Activated naive CD8-positive, alpha-beta T cell (primary cell): ENCODE results near the gene SLC6A1.

ENCODE experiments used
- H3K27ac Mint-ChIP-seq: one replicate; pipeline ENCODE4 v1.8.0; 2021; ENCODE audit warnings: mixed read lengths
- H3K27me3 Mint-ChIP-seq: one replicate; pipeline ENCODE4 v1.8.0; 2021; ENCODE audit warnings: mixed read lengths
- H3K36me3 Mint-ChIP-seq: one replicate; pipeline ENCODE4 v1.8.0; 2021; ENCODE audit warnings: mixed read lengths
- H3K4me1 Mint-ChIP-seq: one replicate; pipeline ENCODE4 v1.8.0; 2021; ENCODE audit warnings: low read depth, mixed read lengths
- H3K4me3 Mint-ChIP-seq: one replicate; pipeline ENCODE4 v1.8.0; 2021; ENCODE audit warnings: mild to moderate bottlenecking, mixed read lengths
- H3K9me3 Mint-ChIP-seq: one replicate; pipeline ENCODE4 v1.8.0; 2021; ENCODE audit warnings: low read depth, mixed read lengths

The SLC6A1 gene

DNA sequence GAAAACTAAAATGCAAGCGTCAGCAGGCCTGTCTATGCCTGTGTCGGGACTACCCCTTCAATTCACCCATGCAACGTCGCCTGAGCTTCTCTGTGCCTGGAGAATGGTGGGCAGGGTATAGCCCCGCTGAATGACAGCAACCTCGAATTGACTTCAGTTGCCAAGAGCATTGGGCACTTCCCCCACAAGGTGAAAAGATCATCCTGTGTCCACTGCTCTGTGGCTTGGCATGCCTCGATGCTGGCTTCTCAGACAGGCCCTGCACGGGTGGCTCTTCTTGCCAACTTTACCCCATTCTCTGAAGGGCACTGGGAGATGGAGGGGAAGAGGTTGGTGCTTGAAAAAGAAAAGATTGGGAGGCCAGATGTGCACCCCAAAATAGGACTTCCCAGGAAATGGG is 3.3 kb downstream of the SLC6A1 start:
- H3K4me1 Mint-ChIP-seq, result peaks cover 9% of the 10 kb centered on the region
- no peaks in the 10 kb centered on the region for H3K36me3 Mint-ChIP-seq
- no peak overlapping the region for H3K27ac Mint-ChIP-seq
- no peak overlapping the region for H3K4me3 Mint-ChIP-seq
- peaks cover 30% of the 10 kb centered on the region for H3K27me3 Mint-ChIP-seq
- no peaks in the 10 kb centered on the region for H3K9me3 Mint-ChIP-seq

DNA sequence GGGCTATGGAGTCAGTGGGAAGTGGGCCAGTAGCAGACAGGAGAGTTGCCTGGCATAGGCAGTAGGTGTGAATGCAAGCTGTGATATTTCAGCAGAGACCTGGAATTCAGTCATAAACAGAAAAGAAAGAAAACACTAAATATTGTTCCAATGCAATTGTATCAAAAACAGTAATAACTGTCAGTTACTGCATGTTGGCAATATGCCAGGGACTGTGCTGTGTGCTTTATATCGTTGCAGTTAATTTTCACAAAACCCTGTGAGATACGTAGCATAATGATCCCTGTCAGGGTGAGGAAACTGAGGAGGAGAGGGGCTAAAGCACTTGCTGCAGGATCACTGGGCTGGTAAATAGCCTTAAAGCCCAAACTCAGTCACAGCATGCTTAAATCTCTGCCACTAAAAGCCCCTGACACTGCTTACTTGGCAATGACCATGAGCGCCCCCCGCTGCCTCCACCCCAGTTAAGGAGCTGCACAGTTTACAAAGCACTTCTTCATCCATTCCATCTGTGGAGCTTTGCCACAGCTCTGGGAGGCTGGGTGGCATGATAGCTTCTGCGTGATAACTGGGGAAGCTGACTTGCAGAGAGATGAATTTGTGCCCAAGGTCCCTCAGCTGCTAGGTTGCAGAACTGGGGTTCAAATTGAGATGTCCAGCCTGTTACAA is 3.9 kb downstream of the SLC6A1 start:
- Mint-ChIP-seq H3K27ac (no peak overlapping the region), H3K4me3 (no peak overlapping the region), H3K36me3 (no peaks in the 10 kb centered on the region), H3K9me3 (no peaks in the 10 kb centered on the region), H3K27me3 (peaks cover 27% of the 10 kb centered on the region), H3K4me1 (peaks cover 5% of the 10 kb centered on the region)

DNA sequence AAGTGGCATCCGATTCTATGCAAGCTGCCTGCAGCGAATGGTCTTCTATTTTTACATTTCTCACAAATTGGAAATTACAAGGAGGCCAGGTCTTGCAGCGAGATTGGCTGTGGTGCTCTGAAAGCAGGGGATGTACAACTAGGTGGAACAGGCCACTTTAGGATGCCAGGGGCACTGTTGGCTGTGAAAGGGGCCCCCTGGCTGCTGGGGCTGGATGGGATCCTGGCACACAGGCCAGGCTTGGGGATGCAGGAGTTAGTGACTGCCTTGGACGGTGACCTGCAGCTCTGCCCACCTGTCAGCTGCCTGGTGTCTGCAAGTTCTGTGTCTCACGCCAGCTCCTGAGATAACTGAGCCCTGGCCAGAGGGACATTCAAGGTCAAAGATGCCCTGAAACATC is 4.6 kb downstream of the SLC6A1 start:
- Mint-ChIP-seq H3K36me3 (no peaks in the 10 kb centered on the region), H3K4me1 (peaks cover 2% of the 10 kb centered on the region), H3K27me3 (peaks cover 21% of the 10 kb centered on the region), H3K9me3 (no peaks in the 10 kb centered on the region), H3K4me3 (no peak overlapping the region), H3K27ac (no peak overlapping the region)

DNA sequence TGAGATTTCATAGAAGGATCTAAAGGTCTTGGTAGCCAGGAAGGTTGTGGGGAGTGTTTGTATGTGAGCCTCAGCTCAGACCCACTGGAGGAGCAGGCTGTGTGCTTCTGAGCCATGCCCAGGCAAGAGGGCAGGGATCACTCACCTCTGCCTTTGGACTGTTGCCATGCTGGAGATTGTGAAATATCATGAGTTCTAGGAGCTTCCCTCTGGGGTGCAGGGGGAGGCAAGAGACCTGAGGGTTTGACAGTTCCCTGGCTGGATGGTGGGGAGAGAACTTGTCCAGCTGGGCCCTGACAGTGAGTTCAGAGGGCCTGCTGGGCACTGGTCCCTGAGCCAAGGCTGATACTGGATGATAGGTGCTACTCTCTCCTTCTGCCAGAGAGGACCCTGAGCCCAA is 6.0 kb downstream of the SLC6A1 start:
- Mint-ChIP-seq H3K9me3 (no peaks in the 10 kb centered on the region), H3K36me3 (no peaks in the 10 kb centered on the region), H3K27ac (no peak overlapping the region), H3K27me3 (peaks cover 20% of the 10 kb centered on the region), H3K4me1 (peaks cover under 1% of the 10 kb centered on the region), H3K4me3 (no peak overlapping the region)

DNA sequence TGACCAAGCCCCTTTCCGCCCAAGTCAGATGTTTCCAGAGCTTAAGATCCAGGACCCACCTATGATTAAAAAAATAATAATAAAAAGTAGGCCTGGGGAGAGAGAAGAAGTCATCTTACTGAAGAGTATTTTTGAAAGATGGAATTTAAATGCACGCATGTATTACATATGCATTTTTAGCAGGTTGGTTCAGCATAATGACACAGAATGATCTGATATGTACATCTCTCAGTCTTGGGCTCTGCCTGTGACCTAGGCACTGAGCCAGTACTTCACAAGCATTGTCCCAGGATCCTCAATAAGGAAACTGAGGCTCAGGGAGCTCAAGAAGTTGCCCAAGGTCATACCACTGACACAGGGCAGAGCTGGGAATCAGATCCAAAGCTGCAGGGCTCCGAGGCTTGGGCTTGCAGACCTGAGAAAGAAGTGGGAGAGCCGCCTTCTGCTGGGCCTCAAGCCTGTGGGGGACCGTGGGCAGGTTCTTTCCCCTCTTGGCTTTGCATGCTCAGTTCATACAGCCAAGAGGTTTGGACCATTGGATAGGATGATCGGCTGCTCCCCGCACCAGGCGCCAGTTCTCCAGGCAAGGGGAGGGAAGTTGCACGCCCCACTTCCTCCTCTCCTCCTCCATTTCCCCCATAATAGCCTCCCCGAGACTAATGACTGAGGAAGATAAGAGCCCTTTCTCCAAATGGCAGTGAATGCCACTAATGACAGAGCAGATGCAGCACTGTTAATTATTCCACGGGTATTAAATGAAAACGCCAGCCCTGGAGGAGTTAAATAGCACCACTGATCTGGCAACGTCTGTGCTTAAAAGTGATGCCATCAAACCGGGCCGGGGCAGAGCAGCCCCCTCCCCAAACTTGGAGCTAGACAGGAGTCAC is 6.9 kb downstream of the SLC6A1 start:
- H3K4me1 Mint-ChIP-seq, result no peaks in the 10 kb centered on the region
- peaks cover 18% of the 10 kb centered on the region for H3K27me3 Mint-ChIP-seq
- H3K27ac Mint-ChIP-seq, result no peak overlapping the region
- H3K9me3 Mint-ChIP-seq, result no peaks in the 10 kb centered on the region
- no peak overlapping the region for H3K4me3 Mint-ChIP-seq
- H3K36me3 Mint-ChIP-seq, result no peaks in the 10 kb centered on the region

DNA sequence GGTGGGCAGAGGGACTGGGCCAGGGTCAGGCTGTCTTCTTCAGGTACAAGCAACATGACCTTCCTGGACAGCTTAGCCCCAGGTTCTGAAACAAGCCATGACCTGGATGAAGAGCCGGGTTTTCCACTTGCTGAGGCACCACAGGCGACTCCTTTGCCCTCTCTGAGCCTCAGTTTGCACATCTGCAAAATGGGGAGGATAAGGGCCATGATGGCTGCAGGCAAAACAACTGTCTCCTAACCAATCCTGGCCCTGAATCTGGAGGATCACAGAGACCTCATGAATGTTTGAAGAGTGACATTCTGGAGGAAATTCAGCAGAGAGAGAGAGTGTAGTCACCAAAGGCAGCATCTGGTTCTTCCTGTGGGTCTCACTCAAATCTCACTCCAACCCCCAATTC is 8.0 kb downstream of the SLC6A1 start:
- no peaks in the 10 kb centered on the region for H3K9me3 Mint-ChIP-seq
- no peaks in the 10 kb centered on the region for H3K4me1 Mint-ChIP-seq
- no peaks in the 10 kb centered on the region for H3K36me3 Mint-ChIP-seq
- no peak overlapping the region for H3K27ac Mint-ChIP-seq
- no peak overlapping the region for H3K4me3 Mint-ChIP-seq
- peaks cover 14% of the 10 kb centered on the region for H3K27me3 Mint-ChIP-seq

DNA sequence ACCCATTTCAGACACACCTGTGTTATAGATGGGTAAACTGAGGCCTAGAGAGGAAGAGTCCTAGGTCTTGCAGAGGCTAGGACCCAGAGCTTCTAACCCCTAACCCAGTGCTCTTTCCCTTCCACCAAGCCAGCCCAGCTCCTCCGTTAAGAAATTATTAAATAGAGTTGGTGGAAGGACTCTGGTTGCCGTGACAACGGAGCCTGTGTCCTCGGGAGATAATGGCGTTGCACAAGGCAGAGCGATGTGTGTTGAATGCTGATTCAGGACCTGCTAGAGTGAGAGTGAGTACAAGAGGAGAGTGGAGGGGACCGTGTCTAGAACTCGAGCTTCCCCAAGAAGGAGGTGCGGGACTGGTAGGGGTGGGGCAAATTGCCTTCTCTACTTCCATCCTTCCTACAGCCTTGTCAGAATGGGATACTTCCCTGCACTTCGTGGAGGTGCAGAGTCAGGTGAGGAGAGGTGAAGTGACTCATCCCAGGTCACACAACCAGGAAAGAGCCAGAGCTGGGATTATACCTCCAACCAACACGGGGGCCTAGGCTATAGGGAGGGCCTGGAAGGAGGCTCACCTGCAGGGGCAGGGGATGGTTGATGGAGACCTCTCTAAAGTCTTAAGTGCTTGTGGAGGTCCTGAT is 8.6 kb downstream of the SLC6A1 start:
- Mint-ChIP-seq H3K27me3 (peaks cover 10% of the 10 kb centered on the region), H3K27ac (no peak overlapping the region), H3K36me3 (no peaks in the 10 kb centered on the region), H3K4me3 (no peak overlapping the region), H3K4me1 (no peaks in the 10 kb centered on the region), H3K9me3 (no peaks in the 10 kb centered on the region)

DNA sequence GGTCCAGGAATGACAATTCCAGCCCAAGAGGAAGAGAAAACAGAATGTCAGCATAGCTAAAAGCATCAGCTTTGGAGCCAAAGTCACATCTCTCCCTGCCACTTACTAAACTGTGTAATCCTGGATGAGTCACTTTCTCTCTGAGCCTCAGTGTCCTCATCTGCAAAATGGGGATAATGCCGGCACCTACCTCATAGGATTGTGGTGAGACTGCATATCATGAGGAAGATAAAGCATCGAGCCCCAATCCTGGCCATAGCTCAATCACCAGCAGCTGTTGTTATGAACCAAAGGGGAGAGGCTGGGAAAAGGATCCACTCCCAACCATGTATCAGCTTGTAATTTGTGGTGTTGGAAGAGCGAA is 9.1 kb downstream of the SLC6A1 start:
- peaks cover 11% of the 10 kb centered on the region for H3K27me3 Mint-ChIP-seq
- H3K9me3 Mint-ChIP-seq, result no peaks in the 10 kb centered on the region
- no peak overlapping the region for H3K27ac Mint-ChIP-seq

DNA sequence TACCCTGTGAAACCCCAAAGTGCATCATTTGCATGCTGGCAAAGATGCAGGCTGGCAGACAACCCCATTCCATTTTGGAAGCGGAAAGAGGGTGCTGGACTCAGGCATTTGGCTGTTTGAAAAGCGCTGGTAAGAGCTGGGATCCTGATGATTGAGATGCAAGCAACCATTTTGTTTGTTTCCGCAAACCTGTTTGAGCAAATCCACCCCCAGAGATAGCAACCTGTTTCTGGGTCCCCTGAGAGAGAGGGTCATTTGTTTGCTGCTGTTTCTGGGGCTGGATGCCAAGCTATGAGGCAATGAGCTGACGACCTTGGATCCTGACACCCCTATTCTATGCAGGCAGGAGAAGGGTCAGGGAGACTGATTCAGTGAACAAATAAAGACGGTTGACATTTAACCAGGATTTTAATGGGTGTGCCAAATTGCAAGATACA is 9.8 kb downstream of the SLC6A1 start:
- H3K27me3 Mint-ChIP-seq, result peaks cover 11% of the 10 kb centered on the region
- H3K9me3 Mint-ChIP-seq, result no peaks in the 10 kb centered on the region
- no peaks in the 10 kb centered on the region for H3K4me1 Mint-ChIP-seq
- H3K4me3 Mint-ChIP-seq, result no peak overlapping the region
- no peaks in the 10 kb centered on the region for H3K36me3 Mint-ChIP-seq
- no peak overlapping the region for H3K27ac Mint-ChIP-seq

More for the DNA sequence above, 9.1 kb downstream of the SLC6A1 start:
- Mint-ChIP-seq H3K36me3 (no peaks in the 10 kb centered on the region), H3K4me1 (no peaks in the 10 kb centered on the region), H3K4me3 (no peak overlapping the region)

DNA sequence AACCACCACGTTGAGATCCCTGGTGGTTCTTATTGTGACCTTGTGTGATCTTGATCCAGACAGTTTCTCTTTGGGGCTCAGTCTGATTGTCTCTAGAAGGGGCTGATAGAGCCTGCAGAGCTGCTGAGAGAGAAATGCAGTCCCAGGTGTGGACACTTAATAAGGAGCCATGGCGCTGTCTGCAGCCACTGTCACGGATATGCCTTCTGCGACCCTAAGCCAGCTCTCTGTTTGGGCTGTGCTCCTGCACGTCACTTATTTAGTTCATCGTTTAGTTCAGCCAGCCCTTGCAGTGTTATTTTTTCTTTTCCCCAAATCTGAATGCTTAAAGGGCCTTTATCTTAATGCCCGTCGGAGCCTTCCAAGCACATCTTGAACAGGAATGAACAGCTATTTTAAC is 12.0 kb downstream of the SLC6A1 start:
- Mint-ChIP-seq H3K9me3 (no peaks in the 10 kb centered on the region), H3K36me3 (no peaks in the 10 kb centered on the region), H3K27ac (no peak overlapping the region), H3K4me3 (no peak overlapping the region), H3K4me1 (no peaks in the 10 kb centered on the region), H3K27me3 (peaks cover 5% of the 10 kb centered on the region)

DNA sequence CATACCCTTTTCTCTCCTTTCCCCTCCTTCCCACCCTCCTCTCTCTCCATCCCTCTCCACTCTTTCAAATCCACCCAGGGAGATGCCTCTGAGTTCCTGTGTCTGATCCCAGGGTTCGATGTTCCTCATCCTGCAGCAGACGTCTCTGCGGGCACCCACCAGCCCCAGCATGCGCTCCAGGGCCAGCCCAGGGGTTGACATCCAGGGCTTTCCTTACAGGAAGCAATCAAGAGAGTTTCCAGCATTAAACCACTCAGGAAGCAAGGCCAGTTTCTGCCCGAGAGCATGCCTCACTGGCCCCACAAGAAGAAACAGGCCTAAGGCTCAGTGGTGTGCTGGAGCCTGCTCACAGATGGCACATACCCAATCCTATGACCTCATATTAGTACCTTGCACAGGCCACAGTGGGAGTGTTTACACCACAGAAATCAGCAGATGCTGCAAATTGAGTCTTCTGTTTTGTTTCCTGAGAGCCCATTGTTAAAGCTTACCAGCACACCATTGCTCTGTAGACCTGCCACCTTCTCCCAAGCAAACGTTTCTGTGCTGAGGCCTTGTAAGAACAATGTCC is 13.2 kb downstream of the SLC6A1 start:
- H3K36me3 Mint-ChIP-seq, result no peaks in the 10 kb centered on the region
- no peak overlapping the region for H3K27ac Mint-ChIP-seq
- no peak overlapping the region for H3K4me3 Mint-ChIP-seq
- peaks cover 5% of the 10 kb centered on the region for H3K27me3 Mint-ChIP-seq
- H3K4me1 Mint-ChIP-seq, result no peaks in the 10 kb centered on the region
- no peaks in the 10 kb centered on the region for H3K9me3 Mint-ChIP-seq

DNA sequence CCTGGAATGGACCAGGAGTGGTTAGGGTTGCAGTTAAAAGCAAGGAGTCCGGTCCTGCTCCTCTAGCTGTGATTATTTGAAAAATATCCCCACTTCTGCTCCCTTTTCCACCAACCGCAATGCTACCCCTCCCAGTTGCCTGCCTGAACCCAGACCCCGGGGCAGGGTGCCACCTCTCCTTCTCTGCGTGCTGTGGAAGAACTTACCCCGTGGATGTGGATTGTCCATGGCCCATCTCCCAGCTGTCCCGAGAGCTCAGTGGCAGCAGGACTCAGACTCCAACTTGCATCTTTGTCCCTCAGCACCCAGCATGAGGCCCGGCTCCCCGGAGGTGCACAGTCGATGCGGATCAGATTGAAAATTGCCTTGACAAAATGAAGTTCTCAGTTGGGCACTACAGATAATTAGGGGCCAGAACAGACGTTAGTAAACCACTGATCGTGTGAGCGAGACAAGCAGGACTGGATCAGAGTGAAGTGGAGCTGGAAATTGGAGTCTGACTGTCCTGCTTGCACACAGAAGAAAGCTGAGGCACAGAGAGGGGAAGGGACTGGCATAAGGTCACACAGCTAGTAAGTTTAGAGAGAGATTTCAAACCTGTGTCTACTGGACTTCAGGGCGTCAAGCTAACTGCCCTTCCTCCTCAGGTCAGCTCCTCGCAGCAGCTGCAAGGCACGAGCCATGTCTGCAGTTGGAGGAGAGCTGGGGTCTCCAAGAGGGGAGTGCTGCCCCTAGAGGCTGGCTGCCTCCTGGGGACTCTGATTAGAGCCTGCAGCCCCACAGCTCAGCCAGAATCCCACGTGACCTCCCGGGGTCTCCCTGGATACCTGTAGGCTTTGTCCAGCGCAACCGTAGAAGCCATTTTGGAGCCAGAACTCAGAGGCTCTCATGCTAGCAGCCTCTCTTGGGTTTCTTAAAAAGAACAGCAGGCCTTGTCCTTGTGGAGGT is 14.7 kb downstream of the SLC6A1 start:
- Mint-ChIP-seq H3K36me3 (no peaks in the 10 kb centered on the region), H3K27me3 (peaks cover 2% of the 10 kb centered on the region), H3K9me3 (no peaks in the 10 kb centered on the region), H3K4me1 (no peaks in the 10 kb centered on the region), H3K27ac (peak overlapping the region; percentile 16), H3K4me3 (no peak overlapping the region)

DNA sequence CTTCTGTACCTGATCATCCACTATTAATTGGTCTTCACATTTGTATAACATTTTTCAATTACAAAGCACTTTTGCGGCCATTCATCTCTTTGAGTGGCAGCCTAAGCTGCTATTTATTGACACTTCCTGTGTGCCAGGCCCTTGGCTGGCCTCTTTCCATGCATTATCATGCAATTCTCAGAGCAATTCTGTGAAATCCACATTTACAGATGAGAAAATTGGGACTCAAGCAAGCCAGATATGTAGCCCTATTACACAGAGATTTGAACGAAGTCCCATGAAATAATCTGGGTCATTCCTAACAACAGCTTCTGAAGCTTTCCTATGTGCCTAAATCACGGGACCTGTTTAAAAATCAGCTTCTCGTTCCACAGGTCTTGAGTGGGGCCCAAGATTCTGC is 17.4 kb downstream of the SLC6A1 start:
- Mint-ChIP-seq H3K4me1 (no peaks in the 10 kb centered on the region), H3K27ac (no peak overlapping the region), H3K9me3 (no peaks in the 10 kb centered on the region), H3K4me3 (no peak overlapping the region), H3K27me3 (peaks cover 6% of the 10 kb centered on the region), H3K36me3 (no peaks in the 10 kb centered on the region)

DNA sequence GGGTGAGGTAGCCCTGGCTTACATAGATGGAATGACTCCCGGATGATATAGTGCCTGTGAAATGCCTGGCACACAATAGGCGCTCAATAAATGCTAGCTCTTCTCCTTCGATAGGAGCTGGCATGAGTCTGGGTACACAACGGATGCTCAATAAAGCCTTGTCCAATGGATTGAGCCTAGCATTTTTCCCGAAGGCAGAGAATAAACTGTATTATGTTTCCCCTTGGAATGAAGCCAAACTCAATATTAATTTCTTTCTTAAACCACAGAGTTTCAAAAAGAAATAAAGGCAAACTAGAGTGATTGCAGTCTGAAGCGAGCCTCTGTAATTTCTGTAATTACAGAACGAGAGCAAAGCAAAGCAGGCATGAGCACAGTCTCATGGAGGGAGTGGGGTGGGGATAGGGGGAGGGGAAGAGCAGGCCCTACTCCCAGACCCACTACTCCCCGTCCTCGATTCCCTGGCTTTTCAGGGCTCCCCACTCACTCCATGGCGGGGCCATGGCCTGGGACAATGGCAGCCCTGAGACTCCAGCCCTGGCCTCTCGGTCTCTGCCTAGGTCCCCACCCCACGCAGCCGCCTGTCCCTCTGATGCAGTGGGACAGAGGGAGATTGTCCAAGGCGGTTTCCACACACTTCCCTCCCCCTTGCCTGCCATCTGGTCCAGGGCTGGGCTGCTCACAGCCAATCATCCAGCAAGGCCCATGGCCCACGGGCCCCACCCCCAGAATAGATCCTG is 18.0 kb downstream of the SLC6A1 start:
- no peaks in the 10 kb centered on the region for H3K9me3 Mint-ChIP-seq

More for the DNA sequence above, 18.0 kb downstream of the SLC6A1 start:
- Mint-ChIP-seq H3K36me3 (no peaks in the 10 kb centered on the region), H3K27me3 (peaks cover 6% of the 10 kb centered on the region), H3K4me1 (no peaks in the 10 kb centered on the region), H3K27ac (no peak overlapping the region), H3K4me3 (no peak overlapping the region)
